D721Med (cell line): ENCODE results near the gene CALHM4.
A peak's percentile ranks its signal among the peaks of the same experiment; 100 is the strongest.

Experiments
- DNase-seq: peaks from one replicate; pipeline ENCODE4 v3.0.0; 2011; ENCODE audit warnings: low spot score; ENCODE audit not compliant: insufficient read length
- FAIRE-seq: peaks from 2 replicates; lab custom pipeline; 2011; peaks lifted over from hg19 to GRCh38; lab: Jason Lieb, UNC
- CTCF ChIP-seq: IDR thresholded peaks from 2 replicates; pipeline ENCODE4 v1.5.1; 2012; ENCODE audit warnings: mild to moderate bottlenecking, control low read depth; ENCODE audit not compliant: insufficient read depth; ENCODE audit errors: missing control alignments

CALHM4 gene, protein sequence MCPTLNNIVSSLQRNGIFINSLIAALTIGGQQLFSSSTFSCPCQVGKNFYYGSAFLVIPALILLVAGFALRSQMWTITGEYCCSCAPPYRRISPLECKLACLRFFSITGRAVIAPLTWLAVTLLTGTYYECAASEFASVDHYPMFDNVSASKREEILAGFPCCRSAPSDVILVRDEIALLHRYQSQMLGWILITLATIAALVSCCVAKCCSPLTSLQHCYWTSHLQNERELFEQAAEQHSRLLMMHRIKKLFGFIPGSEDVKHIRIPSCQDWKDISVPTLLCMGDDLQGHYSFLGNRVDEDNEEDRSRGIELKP

GRCh38 chr6:116553451-116553850 lies at the start of gene CALHM4:
TSS of gene CALHM4 (plus strand) at chr6:116553751. CDS start at chr6:116553794, 43 bp downstream.
- no peak for DNase-seq
- no peak for TF ChIP-seq CTCF
- no peak for FAIRE-seq

DNA sequence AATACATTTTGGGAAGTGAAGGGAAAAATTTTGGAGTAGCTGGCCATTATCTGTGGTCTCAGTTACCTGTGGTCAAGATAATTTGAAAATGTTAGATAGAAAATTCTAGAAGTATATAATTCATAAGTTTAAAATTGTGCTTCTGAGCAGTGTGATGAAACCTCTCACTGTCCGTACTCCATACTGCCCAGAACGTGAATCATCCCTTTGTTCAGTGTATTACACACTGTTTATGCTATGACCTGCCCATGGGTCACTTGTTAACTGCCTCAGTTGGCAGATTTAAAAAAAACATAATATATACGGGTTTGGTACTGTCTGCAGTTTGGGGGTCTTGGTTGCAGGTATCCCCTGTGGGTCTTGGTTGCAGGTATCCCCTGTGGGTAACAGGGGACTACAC lies 46.2 kb upstream of the CALHM4 start:
- no peak for TF ChIP-seq CTCF
- FAIRE-seq (no peak), DNase-seq (no peak)

DNA sequence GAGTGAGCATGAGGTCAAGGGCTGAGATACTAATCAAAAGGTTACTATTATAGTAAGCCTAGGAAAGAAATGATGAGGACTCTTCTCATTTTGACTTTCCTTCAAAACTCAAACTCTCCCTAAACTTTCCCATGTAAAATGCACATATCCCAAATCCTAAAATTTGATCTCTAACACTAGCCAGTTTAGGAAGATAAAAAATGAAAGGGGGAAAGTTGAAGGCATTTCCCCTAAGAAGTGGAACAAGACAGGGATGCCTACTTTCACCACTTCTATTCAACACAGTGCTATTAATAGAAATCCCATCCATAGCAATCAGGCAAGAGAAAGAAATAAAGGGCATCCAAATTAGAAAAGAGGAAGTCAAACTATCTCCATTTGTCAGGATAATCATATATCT lies 45.0 kb upstream of the CALHM4 start:
- no peak for FAIRE-seq
- no peak for DNase-seq
- no peak for TF ChIP-seq CTCF

DNA sequence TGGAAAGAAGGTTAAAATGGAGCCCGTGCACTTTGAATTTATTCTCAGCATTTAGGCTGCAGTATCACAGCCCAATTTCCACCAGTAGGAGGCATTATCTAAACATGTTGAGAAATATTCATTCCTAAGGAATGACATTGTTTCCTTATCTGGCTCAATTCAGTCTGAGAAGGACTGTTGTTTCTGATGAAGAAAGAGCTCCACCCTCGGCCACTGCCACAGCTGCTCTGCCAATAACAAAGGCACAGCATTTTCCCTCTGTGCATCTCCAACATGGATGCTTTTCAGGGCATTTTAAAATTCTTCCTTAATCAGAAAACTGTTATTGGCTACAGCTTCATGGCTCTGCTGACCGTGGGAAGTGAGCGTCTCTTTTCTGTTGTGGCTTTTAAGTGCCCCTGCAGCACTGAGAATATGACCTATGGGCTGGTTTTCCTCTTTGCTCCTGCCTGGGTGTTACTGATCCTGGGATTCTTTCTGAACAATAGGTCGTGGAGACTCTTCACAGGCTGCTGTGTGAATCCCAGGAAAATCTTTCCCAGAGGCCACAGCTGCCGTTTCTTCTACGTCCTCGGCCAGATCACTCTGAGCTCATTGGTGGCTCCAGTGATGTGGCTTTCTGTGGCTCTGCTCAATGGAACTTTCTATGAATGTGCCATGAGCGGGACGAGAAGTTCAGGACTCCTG lies 42.0 kb upstream of the CALHM4 start, which contains the start of gene CALHM5:
TSS of gene CALHM5 (plus strand) at position 216 of the 687 bp plus-strand sequence. CDS start at position 274, 58 bp downstream.
- FAIRE-seq (no peak), DNase-seq (no peak)

GRCh38 chr6:116512111-116512559 lies 41.4 kb upstream of the CALHM4 start:
- FAIRE-seq: no peak
- no peak for TF ChIP-seq CTCF
- no peak for DNase-seq

More for the DNA sequence above, 42.0 kb upstream of the CALHM4 start, which contains the start of gene CALHM5:
- peak; percentile 36 for TF ChIP-seq CTCF

DNA sequence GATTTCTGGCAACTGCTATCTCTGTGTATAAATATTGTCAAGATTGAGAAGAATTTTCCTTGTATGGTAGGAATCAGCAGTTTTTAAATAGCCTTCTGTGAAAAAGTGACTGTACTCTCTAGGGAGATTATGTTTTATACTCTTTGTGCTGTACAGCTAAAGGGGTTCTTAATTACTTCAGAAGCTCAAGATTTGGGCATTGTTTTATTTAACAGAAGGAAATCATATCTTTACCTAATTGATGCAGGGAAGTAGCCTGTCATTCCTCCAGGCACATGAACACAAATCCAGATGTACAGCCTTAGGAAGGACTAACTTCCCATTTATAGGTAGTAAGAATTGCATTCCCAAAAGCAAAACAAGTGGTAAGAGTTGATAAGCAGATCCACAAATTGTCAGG lies 40.8 kb upstream of the CALHM4 start:
- no peak for DNase-seq
- FAIRE-seq: no peak
- no peak for TF ChIP-seq CTCF
